Osteocyte (in vitro differentiated cells): ENCODE data around the gene TNFAIP8L2. TPM values are rescaled to one million over a fixed set of nuclear protein-coding genes. Genes with fewer than 3 reads are reported as not detected.
A peak's percentile ranks its signal among the peaks of the same experiment; 100 is the strongest.
"Not testable (repeated sequence)": the region's sequence is repeated elsewhere in the genome, so short reads cannot be mapped to it uniquely, and the experiment has no call there.

Source experiments
- DNase-seq: peaks from one replicate; pipeline ENCODE4 v3.0.0; 2021; ENCODE audit warnings: mixed read lengths; ENCODE audit not compliant: unreplicated experiment; ENCODE audit errors: extremely low spot score
- H3K27ac Mint-ChIP-seq: one replicate; pipeline ENCODE4 v1.8.0; 2021; ENCODE audit warnings: mild to moderate bottlenecking, mixed read lengths; ENCODE audit not compliant: unreplicated experiment
- H3K27me3 Mint-ChIP-seq: one replicate; pipeline ENCODE4 v1.8.0; 2021; ENCODE audit warnings: mixed read lengths; ENCODE audit not compliant: unreplicated experiment
- H3K36me3 Mint-ChIP-seq: one replicate; pipeline ENCODE4 v1.8.0; 2021; ENCODE audit warnings: mixed read lengths; ENCODE audit not compliant: unreplicated experiment
- H3K4me1 Mint-ChIP-seq: one replicate; pipeline ENCODE4 v1.8.0; 2021; ENCODE audit warnings: mixed read lengths; ENCODE audit not compliant: unreplicated experiment
- H3K4me3 Mint-ChIP-seq: one replicate; pipeline ENCODE4 v1.8.0; 2021; ENCODE audit warnings: mild to moderate bottlenecking, moderate library complexity, mixed read lengths; ENCODE audit not compliant: unreplicated experiment
- H3K9me3 Mint-ChIP-seq: one replicate; pipeline ENCODE4 v1.8.0; 2021; ENCODE audit warnings: mixed read lengths; ENCODE audit not compliant: unreplicated experiment
- CTCF ChIP-seq: fragments of 200-600 bp; sonication (generic); IDR thresholded peaks from 2 replicates; pipeline ENCODE4 v1.5.0; 2021; ENCODE audit warnings: antibody characterized with exemption, mild to moderate bottlenecking, moderate library complexity
- total RNA-seq: library from RNA; stranded (reverse); gene quantifications from 2 replicates; pipeline ENCODE4 v1.2.1, GENCODE V29; 2021

TNFAIP8L2 gene
- total RNA-seq, 1 donor from 2014 or later: not detected

GRCh38 chr1:151189637-151190445, 33.4 kb downstream of the TNFAIP8L2 start, which contains the start of gene VPS72:
Gene VPS72, minus strand, starts transcription at chr1:151190197. Its CDS starts 76 bp downstream, at chr1:151190121.
- Mint-ChIP-seq H3K36me3 (peaks cover 9% of the 10 kb centered on the region), H3K4me3 (peak within 1 kb of the TSS; percentile 96), H3K9me3 (no peaks in the 10 kb centered on the region), H3K4me1 (peaks cover 19% of the 10 kb centered on the region), H3K27me3 (no peaks in the 10 kb centered on the region), H3K27ac (peak within 1 kb of the TSS; percentile 98)
- peak; percentile 93 for DNase-seq
- TF ChIP-seq CTCF: no peak

GRCh38 chr1:151192047-151192446, 35.6 kb downstream of the TNFAIP8L2 start:
- TF ChIP-seq CTCF: no peak
- Mint-ChIP-seq H3K36me3 (no peaks in the 10 kb centered on the region), H3K27me3 (no peaks in the 10 kb centered on the region), H3K27ac (no peak overlapping the region), H3K4me3 (no peak overlapping the region), H3K4me1 (peaks cover 29% of the 10 kb centered on the region), H3K9me3 (no peaks in the 10 kb centered on the region)
- no peak for DNase-seq

GRCh38 chr1:151193304-151193703, 36.9 kb downstream of the TNFAIP8L2 start:
- Mint-ChIP-seq H3K36me3 (no peaks in the 10 kb centered on the region), H3K27me3 (no peaks in the 10 kb centered on the region), H3K4me1 (peaks cover 34% of the 10 kb centered on the region), H3K4me3 (no peak overlapping the region), H3K9me3 (no peaks in the 10 kb centered on the region), H3K27ac (no peak overlapping the region)
- DNase-seq: no peak
- no peak for TF ChIP-seq CTCF

DNA sequence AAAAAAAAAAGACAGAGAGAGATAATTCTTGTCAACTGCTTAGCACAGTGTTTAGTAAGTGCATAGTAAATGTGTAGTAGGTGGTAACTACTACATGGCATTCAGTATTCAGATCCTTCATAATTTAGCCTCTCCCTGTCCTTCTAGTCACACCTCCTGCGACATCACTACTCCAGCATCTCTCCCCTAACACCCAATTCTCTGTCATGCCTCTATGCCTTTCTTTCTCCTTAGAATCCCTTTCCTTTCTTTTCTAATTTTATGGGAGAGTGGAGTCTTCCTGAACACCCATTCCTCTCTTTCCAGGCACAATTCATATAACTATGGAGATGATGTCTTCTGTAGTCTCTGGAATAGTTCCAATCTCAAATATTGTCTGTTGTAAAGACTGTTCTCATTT, 37.4 kb downstream of the TNFAIP8L2 start:
- Mint-ChIP-seq H3K36me3 (no peaks in the 10 kb centered on the region), H3K27ac (peak overlapping the region; percentile 29), H3K27me3 (no peaks in the 10 kb centered on the region), H3K4me3 (no peak overlapping the region), H3K9me3 (no peaks in the 10 kb centered on the region), H3K4me1 (peaks cover 28% of the 10 kb centered on the region)
- no peak for DNase-seq
- TF ChIP-seq CTCF: no peak

GRCh38 chr1:151194894-151195594, 38.6 kb downstream of the TNFAIP8L2 start:
- Mint-ChIP-seq H3K4me1 (peaks cover 31% of the 10 kb centered on the region), H3K27ac (peak overlapping the region; percentile 84)
- DNase-seq, H3K9me3 Mint-ChIP-seq, H3K27me3 Mint-ChIP-seq, H3K36me3 Mint-ChIP-seq, H3K4me3 Mint-ChIP-seq: not testable (repeated sequence)
